Thoracic aorta (tissue), 2 donors: ENCODE data around the gene RBMS3. TPM values are rescaled to one million over a fixed set of nuclear protein-coding genes. Genes with fewer than 3 reads are reported as not detected.
A peak's percentile ranks its signal among the peaks of the same experiment; 100 is the strongest.

Source experiments
- ATAC-seq: fragments of 150-250 bp; one replicate; pipeline ENCODE4 v1.8.0; 2017; ENCODE audit warnings: low read depth; ENCODE audit not compliant: insufficient number of reproducible peaks, low FRiP score
- DNase-seq: peaks from one replicate; pipeline ENCODE4 v3.0.0-alpha.2; 2020; ENCODE audit warnings: low spot score
- H3K27ac ChIP-seq, 2 donors: fragments of 200-600 bp; sonication (generic); 1 replicate in 1 of 2; 2 replicates in 1 of 2; pipeline ENCODE4 v1.5.1; 2016; ENCODE audit warnings: mild to moderate bottlenecking in 2 of 2, moderate library complexity in 2 of 2
- H3K27me3 ChIP-seq: fragments of 200-600 bp; sonication (generic); replicated peaks from 2 replicates; pipeline ENCODE4 v1.6.0; 2016; ENCODE audit warnings: mild to moderate bottlenecking; ENCODE audit not compliant: insufficient read depth
- H3K36me3 ChIP-seq: fragments of 200-600 bp; sonication (generic); one replicate; pipeline ENCODE4 v1.5.1; 2016
- H3K4me1 ChIP-seq, 2 donors: fragments of 200-600 bp; sonication (generic); 1 replicate in 1 of 2; 2 replicates in 1 of 2; pipeline versions ENCODE4 v1.5.1 to v1.6.0; 2016; ENCODE audit warnings: low read depth in 2 of 2, mild to moderate bottlenecking in 1 of 2; ENCODE audit not compliant: control insufficient read depth in 1 of 2
- H3K4me3 ChIP-seq: fragments of 200-600 bp; sonication (generic); 2 replicates; pipeline ENCODE4 v1.5.1; 2016; ENCODE audit warnings: mild to moderate bottlenecking
- H3K9me3 ChIP-seq: fragments of 200-600 bp; sonication (generic); 2 replicates; pipeline ENCODE4 v1.5.1; 2016
- CTCF ChIP-seq: fragments of 200-600 bp; sonication (generic); IDR thresholded peaks from one replicate; pipeline ENCODE4 v1.5.1; 2019; ENCODE audit warnings: antibody characterized with exemption
- total RNA-seq, 2 donors: library from RNA; depleted of rRNA; stranded (reverse); fragments of >200 nt; gene quantifications; one replicate each; pipeline versions ENCODE4 v1.1.0 to v1.2.3, GENCODE V29; 2016

The RBMS3 gene
- total RNA-seq, 2 donors from 2014 or later: 149 to 186 TPM

GRCh38 chr3:29711255-29711771, 430.4 kb downstream of the RBMS3 start:
- TF ChIP-seq CTCF: no peak
- Histone ChIP-seq H3K27me3 (no peaks in the 10 kb centered on the region), H3K4me3 (no peak overlapping the region), H3K36me3 (no peaks in the 10 kb centered on the region), H3K9me3 (no peaks in the 10 kb centered on the region), H3K4me1 (peaks cover 6 to 36% of the 10 kb centered on the region in 2 donors), H3K27ac (peak overlapping the region in 1 of 2 donors; percentile 31)
- ATAC-seq: peak; percentile 55
- DNase-seq: no peak

GRCh38 chr3:29716213-29716612, 435.3 kb downstream of the RBMS3 start:
- no peaks in the 10 kb centered on the region for H3K9me3 ChIP-seq
- DNase-seq (no peak), ATAC-seq (no peak)
- H3K4me3 ChIP-seq: no peak overlapping the region
- no peaks in the 10 kb centered on the region for H3K36me3 ChIP-seq
- no peak overlapping the region for H3K27ac ChIP-seq
- no peaks in the 10 kb centered on the region for H3K27me3 ChIP-seq
- TF ChIP-seq CTCF: no peak
- H3K4me1 ChIP-seq: peaks cover 11 to 14% of the 10 kb centered on the region in 2 donors

GRCh38 chr3:29718661-29719065, 437.8 kb downstream of the RBMS3 start:
- ATAC-seq: no peak
- no peaks in the 10 kb centered on the region for H3K9me3 ChIP-seq
- H3K4me1 ChIP-seq: peaks cover 6 to 9% of the 10 kb centered on the region in 2 donors
- H3K36me3 ChIP-seq: no peaks in the 10 kb centered on the region
- no peak for DNase-seq
- no peak overlapping the region for H3K27ac ChIP-seq
- H3K27me3 ChIP-seq: no peaks in the 10 kb centered on the region
- H3K4me3 ChIP-seq: no peak overlapping the region
- no peak for TF ChIP-seq CTCF

- no peak for ATAC-seq
- no peak for DNase-seq
- Histone ChIP-seq H3K36me3 (no peaks in the 10 kb centered on the region), H3K27ac (no peak overlapping the region), H3K4me3 (no peak overlapping the region), H3K27me3 (no peaks in the 10 kb centered on the region), H3K9me3 (no peaks in the 10 kb centered on the region), H3K4me1 (peaks cover 6 to 9% of the 10 kb centered on the region in 2 donors)
- TF ChIP-seq CTCF: no peak
Observed at GRCh38 chr3:29720665-29721064, 439.8 kb downstream of the RBMS3 start.

- Histone ChIP-seq H3K27me3 (no peaks in the 10 kb centered on the region), H3K4me3 (no peak overlapping the region), H3K9me3 (no peaks in the 10 kb centered on the region), H3K4me1 (peaks cover 6 to 9% of the 10 kb centered on the region in 2 donors), H3K36me3 (no peaks in the 10 kb centered on the region), H3K27ac (no peak overlapping the region)
- no peak for ATAC-seq
- no peak for DNase-seq
- TF ChIP-seq CTCF: no peak
Observed at GRCh38 chr3:29721789-29722188, 440.9 kb downstream of the RBMS3 start.
